EH (cell line): ENCODE data around the gene TIMM21.

Source experiments
- DNase-seq: peaks from one replicate; pipeline ENCODE4 v3.0.0-alpha.2; 2015; ENCODE audit warnings: low read depth

Gene TIMM21, protein sequence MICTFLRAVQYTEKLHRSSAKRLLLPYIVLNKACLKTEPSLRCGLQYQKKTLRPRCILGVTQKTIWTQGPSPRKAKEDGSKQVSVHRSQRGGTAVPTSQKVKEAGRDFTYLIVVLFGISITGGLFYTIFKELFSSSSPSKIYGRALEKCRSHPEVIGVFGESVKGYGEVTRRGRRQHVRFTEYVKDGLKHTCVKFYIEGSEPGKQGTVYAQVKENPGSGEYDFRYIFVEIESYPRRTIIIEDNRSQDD

DNA sequence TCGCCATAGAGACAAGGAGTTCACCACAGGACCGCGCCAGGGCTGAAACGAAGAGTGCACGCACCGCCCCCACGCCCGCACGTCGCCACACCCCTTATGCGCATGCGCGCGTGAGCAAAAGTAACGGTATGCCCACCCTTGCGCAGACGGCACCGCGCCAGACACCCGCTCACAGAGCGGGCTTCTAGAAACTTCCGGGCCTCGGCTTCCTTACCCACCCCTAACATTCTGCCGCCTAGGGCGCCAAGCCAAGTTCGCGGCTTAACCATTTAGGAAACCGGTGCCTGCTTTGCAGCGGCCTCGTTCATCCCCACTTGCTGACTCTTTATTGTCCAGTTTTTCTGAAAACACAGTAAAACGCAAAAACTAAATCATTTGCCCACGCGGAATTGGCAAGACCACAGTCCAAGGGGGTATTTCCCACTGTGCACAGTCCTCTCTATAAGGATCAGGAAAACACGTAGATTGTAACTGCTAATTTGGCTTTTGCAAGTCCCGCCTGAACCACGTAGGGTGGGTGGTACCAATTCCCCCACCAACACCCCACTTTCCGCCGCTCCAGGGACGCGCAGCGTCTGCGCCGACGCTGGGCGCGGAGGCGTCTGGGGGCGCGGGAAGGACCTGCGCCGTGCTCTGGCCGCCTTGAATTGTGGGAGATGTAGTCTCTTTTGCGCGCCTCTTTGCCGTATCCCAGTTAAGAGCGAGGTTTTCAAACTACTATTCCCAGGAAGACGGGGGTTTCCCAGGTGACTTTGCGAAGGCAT lies at the start of gene TIMM21, which contains the start of gene FBXO15:
TIMM21 (plus strand) TSS at position 745 of the 764 bp plus-strand sequence. CDS start 286 bp downstream, outside the sequence.
FBXO15 (minus strand) TSS at position 56 of the 764 bp plus-strand sequence; CDS start at position 7, 49 bp downstream.
- DNase-seq = peak; percentile 97

DNA sequence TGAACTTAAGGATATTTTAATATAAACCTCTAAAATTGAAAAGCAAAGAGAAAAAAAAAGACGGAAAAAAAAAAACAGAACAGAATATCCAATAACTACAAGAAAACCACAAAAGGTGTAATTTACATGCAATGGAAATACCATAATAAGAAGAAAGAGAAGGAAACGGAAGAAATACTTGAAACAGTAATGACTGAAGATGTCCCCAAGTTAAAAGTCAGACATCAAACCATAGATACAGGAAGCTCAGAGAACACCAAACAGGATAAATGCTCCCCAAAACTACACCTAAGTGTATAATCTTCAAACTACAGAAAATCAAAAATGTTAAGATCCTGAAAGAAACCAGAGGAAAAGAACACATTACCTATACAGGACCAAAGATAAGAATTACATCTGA lies 39.9 kb upstream of the TIMM21 start:
- DNase-seq = no peak

DNA sequence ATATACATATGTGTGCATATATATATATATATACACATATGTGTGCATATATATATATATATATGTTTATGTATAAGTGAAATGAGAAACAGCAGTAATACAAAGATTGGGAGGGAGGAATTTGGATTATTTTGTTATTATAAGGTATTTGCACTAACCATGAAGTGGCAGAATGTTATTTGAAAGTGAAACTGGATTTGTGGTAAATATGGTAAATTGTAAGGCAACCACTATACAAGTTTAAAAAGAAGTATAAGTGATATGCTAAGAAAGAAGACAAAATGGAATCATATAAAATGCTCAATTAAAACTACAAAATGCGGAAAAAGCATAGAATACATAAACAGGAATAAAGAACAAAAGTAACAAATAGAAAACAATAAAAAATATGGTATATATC lies 38.2 kb upstream of the TIMM21 start:
- DNase-seq = no peak

DNA sequence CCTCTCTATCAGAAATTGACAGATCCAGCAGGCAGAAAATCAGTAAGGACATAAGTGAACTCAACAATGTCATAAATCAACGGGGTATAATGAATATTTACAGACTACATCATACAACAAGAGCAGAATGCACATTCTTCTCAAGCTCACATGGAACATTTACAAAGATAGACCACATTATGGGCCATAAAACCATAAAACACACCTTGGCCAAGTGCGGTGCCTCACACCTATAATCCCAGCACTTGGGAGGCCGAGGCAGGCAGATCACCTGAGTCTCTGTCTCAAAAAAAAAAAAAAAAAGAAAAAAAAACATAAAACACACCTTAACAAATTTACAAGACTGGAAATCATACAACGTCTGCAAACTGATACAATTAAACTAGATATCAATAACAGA lies 37.3 kb upstream of the TIMM21 start:
- no peak for DNase-seq

DNA sequence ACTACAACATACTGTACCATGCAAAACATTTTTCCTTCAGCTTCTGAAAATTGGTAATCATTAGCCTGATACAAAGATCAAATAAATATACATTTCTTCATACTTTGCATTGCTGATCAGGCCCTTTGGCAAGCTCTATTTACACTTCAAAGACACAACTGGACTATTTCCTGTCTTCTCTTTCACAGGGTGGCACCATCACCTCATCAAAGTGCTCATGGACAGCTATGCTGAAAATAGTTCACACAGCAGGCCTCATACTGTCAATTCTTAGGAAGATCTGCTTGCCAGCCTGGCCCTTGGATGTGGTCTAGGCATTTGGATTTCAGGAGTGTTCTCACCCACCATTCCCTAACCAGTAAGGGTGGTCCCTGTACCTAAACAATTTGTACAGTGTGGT lies 34.6 kb upstream of the TIMM21 start:
- peak; percentile 7 for DNase-seq

DNA sequence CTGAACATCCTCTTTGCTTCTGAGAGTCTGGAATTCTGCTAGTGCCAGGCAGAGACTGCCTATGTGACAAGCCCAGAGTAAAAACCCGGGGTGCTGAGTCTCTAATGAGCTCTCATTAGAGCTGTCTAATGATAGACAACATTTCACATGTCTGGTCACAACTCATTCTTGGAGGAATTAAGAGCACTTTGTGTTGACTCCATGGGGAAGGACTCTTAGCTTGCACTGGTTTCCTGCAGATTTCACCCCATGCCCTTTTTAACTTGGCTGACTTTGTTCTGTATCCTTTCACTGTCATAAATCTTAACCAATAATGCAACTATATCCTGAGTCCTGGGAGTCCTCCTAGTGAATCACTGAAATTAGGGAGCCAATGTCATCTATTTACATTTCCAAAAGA lies 34.2 kb upstream of the TIMM21 start:
- DNase-seq = peak; percentile 54

DNA sequence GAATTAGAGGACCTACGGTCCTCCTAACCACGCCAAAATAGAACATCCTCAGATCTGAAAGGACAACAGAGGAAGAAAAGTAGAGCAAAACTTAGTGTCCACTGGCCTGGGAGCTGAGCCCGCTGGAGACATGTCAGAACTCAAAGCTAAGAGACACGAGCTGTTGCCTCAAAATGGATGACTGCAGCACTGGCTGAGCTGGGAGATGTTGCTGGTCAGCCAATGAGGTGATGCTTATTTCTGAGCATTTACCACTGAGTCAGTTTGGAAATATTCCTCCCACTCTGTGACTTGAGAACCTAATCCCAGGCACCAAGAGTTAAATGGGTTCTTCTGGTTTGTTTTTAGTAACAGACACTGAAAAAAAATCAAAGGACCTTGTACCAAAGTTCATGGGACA lies 33.3 kb upstream of the TIMM21 start:
- DNase-seq = peak; percentile 72

DNA sequence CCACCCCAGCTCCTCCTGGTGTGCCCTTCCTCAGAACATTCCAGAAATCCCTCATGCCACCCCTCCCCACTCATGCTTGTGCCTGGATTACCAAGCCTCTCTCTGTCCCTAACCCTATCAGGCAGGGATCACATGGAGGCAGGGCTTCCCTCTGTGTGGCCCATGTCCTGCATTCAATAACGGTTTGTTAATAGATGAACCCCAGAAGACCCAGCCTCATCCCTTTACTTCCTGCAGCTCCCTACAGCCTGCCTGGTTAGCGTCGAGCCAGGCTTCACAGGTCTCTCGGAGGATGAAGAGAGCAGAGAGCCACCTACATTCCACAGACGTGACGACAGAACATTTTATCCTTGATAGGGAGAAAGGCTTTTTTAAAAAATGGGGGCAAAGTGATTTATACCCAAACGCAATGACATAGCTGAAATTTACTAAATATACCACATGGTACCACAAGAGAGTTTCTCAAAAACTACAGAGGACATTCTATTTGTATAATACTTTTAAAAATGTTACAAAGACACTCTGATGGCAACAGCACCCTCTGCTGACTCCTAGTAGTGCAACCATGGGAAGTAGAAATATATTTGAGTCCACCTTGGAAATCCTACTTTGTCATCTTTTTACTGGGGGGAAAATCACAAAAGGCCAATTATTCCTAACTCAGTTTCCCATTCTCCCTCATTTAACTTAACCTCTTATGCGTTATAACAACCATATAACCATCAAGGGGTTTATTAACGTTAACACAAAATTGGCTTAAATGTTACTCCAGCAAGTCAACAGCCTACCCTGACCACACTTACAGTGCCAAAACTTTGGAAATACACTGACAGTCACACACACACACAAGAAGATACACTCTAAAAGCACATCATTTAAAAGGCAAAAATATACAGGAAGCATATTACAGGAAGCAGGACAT lies 31.4 kb upstream of the TIMM21 start:
- peak; percentile 56 for DNase-seq

DNA sequence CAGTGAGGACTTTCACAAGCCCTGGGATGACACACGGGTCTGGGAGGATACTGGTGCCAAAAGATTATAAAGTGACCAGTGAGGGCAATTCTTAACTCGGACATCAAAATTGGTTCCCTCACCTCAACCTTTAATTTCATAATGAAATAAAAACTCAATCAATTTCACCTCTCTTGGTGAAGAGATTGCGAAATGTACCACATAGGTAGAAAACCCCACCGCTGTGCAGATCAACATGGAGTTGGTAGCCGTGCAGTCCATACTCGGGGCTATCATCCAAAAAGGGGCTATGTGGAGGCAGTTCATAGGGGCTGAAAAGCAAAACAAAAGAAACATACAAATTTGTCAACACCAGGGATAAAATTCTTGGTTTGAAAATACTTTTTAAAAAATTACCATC lies 25.1 kb upstream of the TIMM21 start:
- no peak for DNase-seq

DNA sequence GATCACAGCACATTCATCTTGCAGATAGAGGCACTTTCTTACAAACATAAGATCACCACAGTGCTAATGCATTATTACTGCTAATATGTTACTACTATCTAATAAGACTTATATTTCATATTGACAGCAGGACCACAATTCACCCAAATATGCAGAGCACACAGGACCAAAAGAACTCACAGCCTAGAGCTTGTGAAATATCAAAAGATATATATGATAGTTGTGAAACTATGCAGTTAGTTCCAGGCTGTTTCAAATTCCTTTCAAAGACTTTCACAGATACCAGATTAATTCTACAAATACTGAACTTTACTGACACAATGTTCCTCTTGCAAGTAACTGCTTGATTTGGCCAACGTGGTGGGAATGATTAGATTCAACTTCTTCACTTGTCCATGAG lies 23.7 kb upstream of the TIMM21 start:
- DNase-seq = no peak

DNA sequence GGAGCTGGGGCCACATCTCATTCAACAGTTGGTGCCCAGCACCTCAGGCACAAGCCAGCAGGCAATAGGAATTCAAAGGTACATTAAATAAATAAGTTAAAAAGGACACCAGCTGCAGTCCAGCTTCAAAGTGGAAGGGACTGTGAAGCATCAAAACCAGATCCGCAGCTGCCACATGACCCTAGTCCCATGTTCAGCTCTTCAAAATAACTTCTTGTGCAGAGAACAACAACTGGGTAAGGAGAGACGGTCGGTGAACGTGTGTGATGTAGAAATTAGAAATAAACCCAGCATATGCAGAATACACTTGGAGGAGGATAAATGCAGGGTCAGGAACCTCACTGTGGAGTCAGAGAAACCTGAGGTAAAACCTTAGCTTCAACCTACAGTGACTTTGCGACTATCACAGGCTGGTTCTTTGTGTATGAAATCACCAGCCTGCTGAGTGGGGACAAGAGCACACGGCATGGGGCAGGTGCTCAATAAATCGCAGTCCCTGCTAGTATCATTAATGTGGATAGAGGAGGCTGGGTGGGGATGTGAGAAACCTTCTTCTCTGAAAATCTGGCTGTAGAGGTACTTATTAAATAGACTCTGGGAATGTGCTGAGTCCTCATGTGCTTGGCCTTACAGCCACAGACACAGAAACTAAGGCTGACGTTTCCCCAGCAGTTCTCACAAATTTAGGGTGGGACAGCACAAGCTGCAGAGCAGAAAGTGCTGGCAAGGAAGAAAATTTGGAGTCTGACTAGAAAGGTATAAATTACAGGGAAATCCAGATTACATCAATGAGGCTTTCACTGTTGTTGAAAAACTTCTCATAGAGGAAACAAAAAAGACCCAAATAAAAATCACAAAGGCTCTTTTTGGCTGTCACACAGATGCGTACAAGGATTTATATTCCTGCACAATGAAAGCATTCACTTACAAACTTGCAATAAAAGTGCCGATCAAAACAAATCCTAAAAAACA lies 21.4 kb upstream of the TIMM21 start:
- no peak for DNase-seq

DNA sequence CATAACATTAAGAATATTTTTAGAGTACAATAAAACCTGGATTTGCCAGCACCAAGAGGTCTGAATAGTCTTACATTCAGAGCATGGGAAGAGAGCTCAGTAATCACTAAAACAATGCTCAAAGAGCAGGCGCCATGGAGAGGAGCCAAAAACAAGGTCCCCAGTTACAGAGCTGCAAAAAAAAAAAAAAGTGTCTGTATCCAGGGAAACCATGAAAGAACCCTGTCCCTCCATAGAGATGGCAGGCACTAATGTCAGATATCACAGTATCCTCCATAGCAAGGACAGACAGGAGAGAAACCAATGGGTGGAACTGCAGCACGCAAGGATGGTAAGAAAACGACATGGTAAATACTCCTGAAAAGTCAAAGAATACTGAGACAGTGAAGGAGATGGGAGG lies 20.2 kb upstream of the TIMM21 start:
- no peak for DNase-seq

DNA sequence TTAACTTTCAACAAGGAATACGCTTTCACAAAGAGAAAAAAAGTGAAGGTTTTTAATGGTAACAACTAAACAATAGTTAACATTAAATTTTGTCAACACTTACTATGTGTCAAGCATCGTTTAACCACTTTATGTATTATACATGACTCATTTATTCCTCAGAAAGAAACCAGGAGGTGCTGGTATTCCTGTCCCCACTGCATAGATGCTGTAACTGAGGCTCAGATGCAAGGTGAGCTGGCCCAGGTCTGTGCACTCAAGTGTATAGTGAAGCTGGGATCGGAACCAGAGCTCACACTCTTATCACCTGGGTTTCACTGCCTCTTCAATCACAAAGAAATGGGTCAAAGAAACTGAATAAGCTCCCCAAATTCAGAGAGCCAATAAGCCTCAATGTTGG lies 17.2 kb upstream of the TIMM21 start:
- DNase-seq = no peak

DNA sequence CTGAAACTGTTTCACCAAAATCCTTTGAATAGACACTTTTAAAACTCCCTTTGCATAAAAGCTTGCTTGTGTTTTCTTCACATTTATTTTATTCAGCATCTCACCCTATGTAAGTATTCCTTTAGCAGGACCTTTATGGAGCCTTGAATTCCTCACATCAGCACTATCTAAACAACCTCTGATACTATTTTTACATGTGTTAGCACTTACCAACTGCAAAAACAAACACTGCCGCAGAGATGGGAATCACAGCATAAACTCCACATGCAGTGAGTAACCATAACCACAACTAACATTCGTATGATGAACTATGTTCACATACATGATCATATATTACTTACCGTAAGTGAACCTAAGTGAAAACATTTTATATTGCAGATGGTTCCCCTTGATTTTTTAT lies 16.1 kb upstream of the TIMM21 start:
- peak; percentile 52 for DNase-seq

DNA sequence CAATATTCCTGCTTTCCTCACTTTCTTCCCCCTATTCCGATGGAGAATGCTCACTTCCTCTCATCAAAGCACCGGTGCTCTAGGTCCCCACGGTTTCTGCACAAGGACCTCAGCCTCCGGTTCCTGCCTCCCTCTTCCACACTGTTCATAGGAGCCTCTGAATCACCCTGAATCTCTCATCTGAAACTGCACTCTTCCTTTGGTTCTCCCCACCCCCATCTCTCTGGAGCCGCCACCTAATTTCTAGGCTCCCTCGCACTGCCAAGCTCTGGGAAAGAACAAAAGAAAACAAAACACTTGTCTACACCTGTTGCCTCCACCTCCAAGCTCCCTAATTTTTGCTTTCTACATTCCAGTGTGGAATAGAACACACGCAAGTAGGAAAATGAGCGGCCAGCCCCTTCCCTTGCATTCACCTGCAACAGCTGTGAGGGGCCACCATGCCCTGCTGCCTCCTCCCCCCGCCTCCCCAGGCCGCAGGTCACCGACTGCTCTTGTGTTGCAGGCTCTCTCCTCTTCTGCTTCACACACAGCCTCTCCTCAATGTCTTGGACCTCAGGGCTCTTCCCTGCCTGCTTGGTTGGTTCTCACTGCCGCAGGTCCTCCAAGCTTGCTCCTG lies 10.3 kb upstream of the TIMM21 start:
- no peak for DNase-seq

DNA sequence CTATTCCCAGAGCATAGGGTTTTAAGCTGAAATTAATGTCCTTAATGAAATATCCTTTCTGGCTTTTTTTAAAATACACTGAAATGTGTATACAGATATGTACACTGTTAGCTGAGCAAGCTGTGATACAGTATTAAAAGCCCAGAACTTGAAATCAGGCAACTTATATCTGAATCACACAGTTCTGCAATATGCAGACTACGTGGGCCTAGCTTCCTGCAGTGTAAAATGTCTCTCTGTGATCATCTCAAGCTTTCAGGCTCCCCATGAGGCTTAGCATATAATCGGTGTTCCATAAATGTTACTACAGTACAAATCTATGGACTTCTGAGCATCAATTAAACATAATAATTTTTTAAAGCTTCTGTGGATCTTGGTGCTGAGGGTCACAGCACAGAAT lies 8.9 kb upstream of the TIMM21 start:
- DNase-seq = no peak

DNA sequence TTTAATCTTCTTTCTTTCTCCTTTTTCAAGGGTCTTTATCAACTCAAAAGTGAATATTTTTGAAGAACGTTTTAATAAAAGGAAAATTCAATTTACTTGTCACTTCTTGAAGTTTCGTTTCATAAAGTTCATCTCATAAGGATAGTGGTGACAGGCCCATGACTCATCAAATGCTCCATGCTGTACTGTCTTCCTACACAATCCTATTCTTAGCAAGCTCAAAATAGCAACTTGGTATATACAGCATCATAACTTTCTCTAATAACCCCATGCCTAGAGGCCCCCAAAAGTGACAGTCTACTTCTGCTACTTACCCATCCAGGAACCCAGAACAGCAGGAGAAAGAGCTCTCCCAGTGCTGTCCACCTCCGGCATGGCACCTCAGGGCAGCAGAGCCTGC lies 8.4 kb upstream of the TIMM21 start:
- peak; percentile 76 for DNase-seq

DNA sequence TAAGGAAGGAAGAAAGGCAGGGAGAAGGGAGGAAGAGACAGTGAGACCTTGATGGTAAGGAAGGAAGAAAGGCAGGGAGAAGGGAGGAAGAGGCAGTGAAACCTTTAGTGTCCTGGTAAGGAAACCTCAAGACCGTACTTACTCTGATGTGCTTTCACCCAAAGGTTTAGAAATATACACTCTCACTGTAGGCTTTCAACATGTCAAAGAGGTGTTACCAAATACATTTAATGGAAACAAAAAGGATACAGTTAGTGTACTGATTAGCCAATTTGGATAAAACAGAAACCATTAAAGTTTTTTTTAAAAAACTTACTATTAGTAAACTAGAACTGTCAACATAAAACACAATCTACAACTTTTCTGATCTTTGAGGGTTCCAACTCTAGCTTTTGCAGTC lies 7.7 kb upstream of the TIMM21 start:
- DNase-seq = no peak

DNA sequence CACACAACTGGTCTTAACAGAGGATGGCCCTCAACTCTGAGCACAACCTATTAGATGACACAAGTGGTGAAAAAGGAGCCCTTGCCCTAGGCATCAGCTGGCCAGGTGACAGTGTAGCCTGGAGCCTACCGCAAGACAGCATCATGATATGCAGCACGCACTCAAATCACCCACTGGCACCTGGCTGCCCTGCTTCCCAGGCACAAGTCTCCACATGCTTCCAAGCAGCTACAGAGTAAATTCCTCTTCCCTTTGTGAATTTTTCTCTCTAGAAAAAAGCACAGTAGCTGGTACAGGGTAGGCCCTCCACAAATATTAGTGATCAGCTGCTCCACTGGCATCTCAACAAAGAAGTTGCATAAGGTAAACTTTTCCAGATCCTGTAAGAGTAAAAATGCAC lies 6.7 kb upstream of the TIMM21 start:
- DNase-seq = no peak

DNA sequence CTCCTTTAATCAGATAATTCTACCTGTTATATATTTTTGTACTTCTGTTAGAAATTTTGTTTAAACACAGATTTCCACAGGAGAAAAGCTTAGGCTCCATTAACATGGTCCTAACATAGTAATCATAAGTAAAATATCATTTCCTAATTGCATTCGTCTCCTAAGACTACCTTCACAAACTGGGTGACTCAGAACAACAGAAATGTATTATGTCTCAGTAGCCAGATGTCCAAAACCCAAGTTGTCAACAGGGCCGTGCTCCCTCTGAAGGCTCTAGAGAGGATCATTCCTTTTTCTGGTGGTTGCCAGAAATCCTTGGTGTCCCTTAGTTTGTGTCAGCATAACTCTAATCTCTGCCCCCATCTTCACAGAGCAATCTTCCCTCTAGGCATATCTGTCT lies 6.1 kb upstream of the TIMM21 start:
- DNase-seq = peak; percentile 31

DNA sequence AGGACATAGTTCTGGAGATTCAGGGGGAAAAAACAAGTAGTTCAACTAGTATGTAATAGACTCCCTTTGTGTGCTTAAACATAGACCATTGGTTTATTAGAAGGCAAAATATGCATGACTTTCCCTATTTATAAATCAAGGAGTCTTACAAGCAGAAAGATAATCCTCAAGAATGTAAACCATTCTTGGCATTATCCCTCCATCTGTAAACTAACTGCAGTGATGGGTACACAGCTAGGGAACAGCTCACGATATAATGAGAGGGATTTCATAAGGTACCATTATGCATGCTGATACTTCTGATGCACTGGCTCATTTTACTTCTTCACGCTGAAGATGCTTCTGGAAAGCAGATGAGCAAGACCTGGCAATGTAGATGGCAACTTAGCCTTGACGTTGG lies 1.6 kb upstream of the TIMM21 start:
- peak; percentile 82 for DNase-seq
